HS-27A (cell line): ENCODE data around the gene CSNK1G3.

ENCODE experiments used
- DNase-seq: peaks from one replicate; pipeline ENCODE4 v3.0.0-alpha.2; 2012; ENCODE audit warnings: low read depth, missing footprints

CSNK1G3 gene

DNA sequence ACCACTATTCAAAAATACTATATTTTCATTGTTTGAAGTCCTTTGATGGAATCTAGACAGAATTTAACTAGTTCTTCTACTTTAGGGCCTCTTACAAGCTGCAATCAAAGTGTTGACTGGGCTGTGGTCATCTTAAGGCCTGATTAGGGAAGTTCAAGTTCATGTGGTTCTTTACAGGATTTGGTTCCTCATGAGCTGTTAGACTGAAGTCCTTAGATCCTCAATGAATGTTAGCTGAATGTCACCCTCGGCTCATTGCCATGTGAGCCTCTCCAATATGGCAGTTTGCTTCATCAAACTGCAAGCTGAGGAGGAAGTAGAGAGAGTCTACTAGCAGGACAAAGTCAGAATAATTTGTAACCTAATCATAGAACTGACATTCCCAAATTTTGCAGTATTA is 135.1 kb downstream of the CSNK1G3 start:
- DNase-seq, result no peak

GRCh38 chr5:123651234-123651633 is 139.3 kb downstream of the CSNK1G3 start:
- DNase-seq, result no peak

DNA sequence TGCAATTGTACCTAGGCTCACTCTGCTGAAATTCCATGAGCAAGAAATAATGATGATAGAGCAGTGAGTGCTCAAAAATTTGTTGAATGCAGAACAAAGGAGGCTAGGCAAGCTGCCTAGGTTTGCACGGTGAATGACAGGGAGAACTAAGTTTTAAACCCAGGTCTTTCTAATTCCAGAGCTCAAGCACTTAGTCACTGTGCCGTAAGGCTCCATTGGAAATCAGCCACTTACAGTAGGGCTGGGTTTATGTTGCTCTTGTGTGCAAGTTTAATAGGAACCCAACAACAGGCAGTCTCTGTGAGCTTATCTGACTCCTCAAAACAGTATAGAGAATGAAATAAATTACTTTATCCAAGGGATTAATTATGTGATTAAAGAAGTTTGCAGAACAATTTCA is 147.0 kb downstream of the CSNK1G3 start:
- DNase-seq, result no peak

- no peak for DNase-seq
Measured at GRCh38 chr5:123659495-123659894, 147.5 kb downstream of the CSNK1G3 start.

DNA sequence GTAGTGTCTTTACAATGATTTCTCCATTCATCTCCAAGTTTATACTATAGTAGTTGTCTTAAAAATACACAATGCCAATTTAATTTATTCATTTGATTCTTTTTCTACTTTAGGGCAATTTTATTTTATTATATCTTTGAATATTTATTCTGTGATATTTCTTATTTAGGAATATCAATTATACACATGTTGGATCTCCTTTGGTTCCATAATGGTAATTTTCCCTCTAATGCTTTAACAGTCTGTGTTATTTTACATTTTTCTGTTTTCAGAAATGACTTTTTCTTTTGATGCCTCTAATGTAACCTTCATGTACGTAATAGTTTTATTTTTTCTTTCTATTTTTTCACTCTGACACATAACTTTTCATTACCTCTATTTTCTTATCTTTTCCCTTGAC is 153.0 kb downstream of the CSNK1G3 start:
- no peak for DNase-seq

- no peak for DNase-seq
Measured at GRCh38 chr5:123665822-123666371, 153.9 kb downstream of the CSNK1G3 start.
